ENCODE measurements around the gene SLC39A6. TPM values are rescaled to one million over a fixed set of nuclear protein-coding genes. Genes with fewer than 3 reads are reported as not detected.

The SLC39A6 gene
- polyA plus RNA-seq, 1 of the 3 experiments (the other 2 are of a cell fraction) = 67.4 TPM

- TF ChIP-seq REST (IDR thresholded peaks at IDR 0.05; ENCODE audit: low read depth, low read length) (peak; percentile 21; the same call in 1 of the 2 replicates), ELF1 (IDR thresholded peaks at IDR 0.05) (peak; percentile 82), RFX5 (IDR thresholded peaks at IDR 0.05; ENCODE audit: low read length) (no peak; the same call in 1 of the 2 replicates), USF2 (IDR thresholded peaks at IDR 0.05; ENCODE audit: borderline replicate concordance, low read depth, low read length) (no peak), MXI1 (IDR thresholded peaks at IDR 0.05; ENCODE audit: low read depth, low read length) (peak; percentile 100), POLR2AphosphoS5 (IDR thresholded peaks at IDR 0.05; ENCODE audit: low read depth, low read length) (peak; percentile 86), GATA2 (CRISPR knock-in tag; IDR thresholded peaks at IDR 0.05) (no peak; the same call in 1 of the 2 replicates), TEAD4 (IDR thresholded peaks at IDR 0.05; ENCODE audit: borderline replicate concordance, insufficient read depth) (no peak), IRF3 (IDR thresholded peaks at IDR 0.05; ENCODE audit: low read depth, low read length) (no peak), RCOR1 (IDR thresholded peaks at IDR 0.05; ENCODE audit: low read length) (no peak), PBX3 (IDR thresholded peaks at IDR 0.05) (peak; percentile 2; the same call in 1 of the 2 replicates)
Measured at GRCh38 chr18:36129300-36130038, at the start of gene SLC39A6, which contains the start of gene ELP2 (continued).

GRCh38 chr18:36177913-36178312 lies 48.8 kb upstream of the SLC39A6 start:
- Histone ChIP-seq H3K27me3 (ENCODE audit: insufficient read depth) (no peaks in the 10 kb centered on the region), H3K4me2 (no peak overlapping the region), H3K4me3 (ENCODE audit: low read depth in 2 of 2, low read length in 1 of 2) (no peak overlapping the region), H3K9me3 (no peaks in the 10 kb centered on the region), H3K27ac (ENCODE audit: low read depth in 2 of 2, low read length in 1 of 2) (no peak overlapping the region), H3K4me1 (ENCODE audit: control insufficient read depth in 1 of 2, insufficient read depth in 2 of 2, low read depth in 1 of 2, low read length in 1 of 2) (peaks cover 0 to 6% of the 10 kb centered on the region in 2 experiments; a peak in 1 of 4 replicates), H3K9me2 (no peaks in the 10 kb centered on the region), H3F3A (replicated peaks; ENCODE audit: insufficient read depth) (peaks cover 10% of the 10 kb centered on the region), H2AFZ (ENCODE audit: low read depth) (no peak overlapping the region), H3K9ac (no peak overlapping the region), H3K36me3 (replicated peaks in 1 of 2; ENCODE audit: control insufficient read depth in 1 of 2, insufficient read depth in 2 of 2, low read length in 1 of 2) (peaks cover 41 to 50% of the 10 kb centered on the region in 2 experiments), H4K20me1 (ENCODE audit: insufficient read depth) (no peaks in the 10 kb centered on the region), H3K79me2 (ENCODE audit: insufficient read depth) (no peaks in the 10 kb centered on the region)
- WGBS (ENCODE audit: low lambda C conversion rate) = 98% methylated on average over 3 of the region's 3 CpGs
- DNase-seq = no peak
- ChIA-PET CTCF (no interaction called here), POLR2A (no interaction called here)
- TF ChIP-seq TEAD4 (IDR thresholded peaks at IDR 0.05; ENCODE audit: borderline replicate concordance, insufficient read depth) (no peak), RCOR1 (IDR thresholded peaks at IDR 0.05; ENCODE audit: low read length) (no peak), CTCF (IDR thresholded peaks at IDR 0.05) (no peak), RAD21 (IDR thresholded peaks at IDR 0.05; ENCODE audit: low read length) (no peak), POLR2AphosphoS5 (IDR thresholded peaks at IDR 0.05; ENCODE audit: low read depth, low read length) (no peak), YY1 (IDR thresholded peaks at IDR 0.05; ENCODE audit: low read depth) (no peak), RFX5 (IDR thresholded peaks at IDR 0.05; ENCODE audit: low read length) (no peak), PBX3 (IDR thresholded peaks at IDR 0.05) (no peak), USF1 (IDR thresholded peaks at IDR 0.05; ENCODE audit: borderline replicate concordance, low read depth) (no peak), TCF12 (IDR thresholded peaks at IDR 0.05) (no peak), SIN3A (IDR thresholded peaks at IDR 0.05; ENCODE audit: borderline replicate concordance, low read depth, low read length) (no peak), EP300 (IDR thresholded peaks at IDR 0.05; ENCODE audit: borderline replicate concordance in 1 of 2, low read depth in 1 of 2, low read length in 1 of 2) (no peak)

Data from SK-N-SH (cell line).